Calu3 (cell line): ENCODE data around the gene SPTBN1. TPM values are rescaled to one million over a fixed set of nuclear protein-coding genes. Genes with fewer than 3 reads are reported as not detected.

Experiments used
- BruUV-seq: library from RNA; stranded (reverse); fragments of 400-500 nt; replicated peaks from 2 replicates; lab custom pipeline; 2021; lab: Mats Ljungman, UMichigan
- CTCF ChIA-PET: fragments of 300-600 bp; sonication (Branson Sonifier 250); formaldehyde crosslinking; loops from one replicate; lab custom pipeline; 2022; ENCODE audit warnings: antibody characterized with exemption; lab: Charles Lee
- DNase-seq: peaks from one replicate; pipeline ENCODE4 v3.0.0; 2022
- H3K27ac Mint-ChIP-seq: one replicate; pipeline ENCODE4 v1.8.0; 2022; ENCODE audit warnings: mixed read lengths; ENCODE audit not compliant: unreplicated experiment
- H3K27me3 Mint-ChIP-seq: one replicate; pipeline ENCODE4 v1.8.0; 2022; ENCODE audit warnings: mixed read lengths; ENCODE audit not compliant: unreplicated experiment
- H3K36me3 Mint-ChIP-seq: one replicate; pipeline ENCODE4 v1.8.0; 2022; ENCODE audit warnings: mild to moderate bottlenecking, moderate library complexity, mixed read lengths; ENCODE audit not compliant: insufficient read depth, unreplicated experiment
- H3K4me1 Mint-ChIP-seq: one replicate; pipeline ENCODE4 v1.8.0; 2022; ENCODE audit warnings: mild to moderate bottlenecking, low read depth, mixed read lengths; ENCODE audit not compliant: unreplicated experiment
- H3K4me3 Mint-ChIP-seq: one replicate; pipeline ENCODE4 v1.8.0; 2022; ENCODE audit warnings: mild to moderate bottlenecking, low read depth, moderate library complexity, mixed read lengths; ENCODE audit not compliant: unreplicated experiment
- H3K9me3 Mint-ChIP-seq: one replicate; pipeline ENCODE4 v1.8.0; 2022; ENCODE audit warnings: low read depth, mixed read lengths; ENCODE audit not compliant: unreplicated experiment
- intact Hi-C: fragments of 100-400 bp; cut with micrococcal nuclease; formaldehyde crosslinking; loops from one replicate; pipeline ENCODE4 v1.10.0; 2022; ENCODE audit not compliant: unreplicated experiment
- total RNA-seq: library from RNA; stranded (reverse); gene quantifications from 2 replicates; pipeline ENCODE4 v1.2.3, GENCODE V29; 2022
- TF ChIP-seq, protein P1 (sequence below): fragments of 200-600 bp; IDR thresholded peaks from one replicate; pipeline ENCODE4 v1.8.0; 2022; ENCODE audit warnings: antibody characterized with exemption; ENCODE audit not compliant: unreplicated experiment

SPTBN1 gene
- total RNA-seq, 1 experiment from 2014 or later, result 611 TPM

DNA sequence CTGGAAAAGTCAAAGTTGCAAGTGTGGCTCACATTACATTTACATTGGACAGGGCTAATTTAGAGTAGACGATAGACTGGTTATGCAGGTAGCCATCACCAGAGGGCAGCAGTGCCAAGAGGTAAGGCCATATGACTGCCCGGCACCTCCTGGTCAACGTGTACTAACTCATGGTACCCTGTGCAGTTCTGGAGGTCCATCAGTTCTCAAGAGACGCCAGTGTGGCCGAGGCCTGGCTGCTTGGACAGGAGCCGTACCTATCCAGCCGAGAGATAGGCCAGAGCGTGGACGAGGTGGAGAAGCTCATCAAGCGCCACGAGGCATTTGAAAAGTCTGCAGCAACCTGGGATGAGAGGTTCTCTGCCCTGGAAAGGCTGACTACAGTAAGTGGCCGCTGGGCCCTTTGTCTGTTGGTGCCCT lies 201.5 kb downstream of the SPTBN1 start:
- TF ChIP-seq, protein P1, sequence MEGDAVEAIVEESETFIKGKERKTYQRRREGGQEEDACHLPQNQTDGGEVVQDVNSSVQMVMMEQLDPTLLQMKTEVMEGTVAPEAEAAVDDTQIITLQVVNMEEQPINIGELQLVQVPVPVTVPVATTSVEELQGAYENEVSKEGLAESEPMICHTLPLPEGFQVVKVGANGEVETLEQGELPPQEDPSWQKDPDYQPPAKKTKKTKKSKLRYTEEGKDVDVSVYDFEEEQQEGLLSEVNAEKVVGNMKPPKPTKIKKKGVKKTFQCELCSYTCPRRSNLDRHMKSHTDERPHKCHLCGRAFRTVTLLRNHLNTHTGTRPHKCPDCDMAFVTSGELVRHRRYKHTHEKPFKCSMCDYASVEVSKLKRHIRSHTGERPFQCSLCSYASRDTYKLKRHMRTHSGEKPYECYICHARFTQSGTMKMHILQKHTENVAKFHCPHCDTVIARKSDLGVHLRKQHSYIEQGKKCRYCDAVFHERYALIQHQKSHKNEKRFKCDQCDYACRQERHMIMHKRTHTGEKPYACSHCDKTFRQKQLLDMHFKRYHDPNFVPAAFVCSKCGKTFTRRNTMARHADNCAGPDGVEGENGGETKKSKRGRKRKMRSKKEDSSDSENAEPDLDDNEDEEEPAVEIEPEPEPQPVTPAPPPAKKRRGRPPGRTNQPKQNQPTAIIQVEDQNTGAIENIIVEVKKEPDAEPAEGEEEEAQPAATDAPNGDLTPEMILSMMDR, result peak; percentile 68
- Mint-ChIP-seq H3K27me3 (no peaks in the 10 kb centered on the region), H3K4me1 (peaks cover 5% of the 10 kb centered on the region), H3K36me3 (peaks cover 97% of the 10 kb centered on the region), H3K9me3 (no peaks in the 10 kb centered on the region), H3K27ac (no peak overlapping the region), H3K4me3 (no peak overlapping the region)
- intact Hi-C loops, result no loop called here
- BruUV-seq, result no TSS peak
- peak; percentile 57 for DNase-seq
- CTCF ChIA-PET, result interaction anchor here (1.4 kb wide), 1 partner anchor 34 kb away, joined by 3 read pairs; no protein-coding TSS in a partner anchor

DNA sequence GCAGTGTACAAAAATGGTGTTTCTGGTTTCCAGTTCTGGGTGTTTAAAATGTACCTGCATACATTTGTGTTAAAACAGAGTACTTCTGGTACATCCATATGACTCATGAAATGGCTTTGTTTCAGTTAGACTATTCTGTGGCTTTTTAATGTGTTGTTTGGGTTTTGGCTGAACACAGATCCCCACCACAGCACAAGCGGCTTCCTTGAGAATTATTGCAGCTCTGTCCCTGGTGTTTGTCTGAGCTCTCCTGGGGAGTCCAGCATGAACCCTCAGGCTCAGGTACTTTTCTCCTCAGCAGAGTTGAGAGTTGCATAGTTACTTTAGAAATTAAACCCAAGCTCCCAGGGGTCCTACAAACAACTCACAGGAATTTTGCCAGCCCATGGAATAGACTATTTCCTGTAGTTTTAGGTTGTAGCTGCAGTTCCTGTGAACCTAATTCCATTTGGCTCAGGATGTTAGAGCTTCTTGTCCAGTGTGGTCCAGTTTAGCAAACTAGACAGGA lies 202.5 kb downstream of the SPTBN1 start:
- no TSS peak for BruUV-seq
- DNase-seq, result no peak
- H3K4me1 Mint-ChIP-seq, result no peaks in the 10 kb centered on the region
- H3K27ac Mint-ChIP-seq, result no peak overlapping the region
- no peak overlapping the region for H3K4me3 Mint-ChIP-seq
- CTCF ChIA-PET, result interaction anchor here (1.4 kb wide), 1 partner anchor 33 kb away, joined by 3 read pairs; no protein-coding TSS in a partner anchor
- H3K36me3 Mint-ChIP-seq, result peaks cover 95% of the 10 kb centered on the region
- H3K27me3 Mint-ChIP-seq, result no peaks in the 10 kb centered on the region
- intact Hi-C loops, result no loop called here
- TF ChIP-seq, protein P1, result no peak
- no peaks in the 10 kb centered on the region for H3K9me3 Mint-ChIP-seq

- no peaks in the 10 kb centered on the region for H3K9me3 Mint-ChIP-seq
- peak overlapping the region; percentile 42 for H3K27ac Mint-ChIP-seq
- peaks cover 95% of the 10 kb centered on the region for H3K36me3 Mint-ChIP-seq
- intact Hi-C loops, result no loop called here
- no peak overlapping the region for H3K4me3 Mint-ChIP-seq
- TF ChIP-seq, protein P1, result no peak
- H3K27me3 Mint-ChIP-seq, result no peaks in the 10 kb centered on the region
- peaks cover 5% of the 10 kb centered on the region for H3K4me1 Mint-ChIP-seq
- no peak for DNase-seq
- CTCF ChIA-PET, result no interaction called here
- BruUV-seq, result no TSS peak
These were observed 203.4 kb downstream of the SPTBN1 start for GRCh38 chr2:54659527-54659926.

DNA sequence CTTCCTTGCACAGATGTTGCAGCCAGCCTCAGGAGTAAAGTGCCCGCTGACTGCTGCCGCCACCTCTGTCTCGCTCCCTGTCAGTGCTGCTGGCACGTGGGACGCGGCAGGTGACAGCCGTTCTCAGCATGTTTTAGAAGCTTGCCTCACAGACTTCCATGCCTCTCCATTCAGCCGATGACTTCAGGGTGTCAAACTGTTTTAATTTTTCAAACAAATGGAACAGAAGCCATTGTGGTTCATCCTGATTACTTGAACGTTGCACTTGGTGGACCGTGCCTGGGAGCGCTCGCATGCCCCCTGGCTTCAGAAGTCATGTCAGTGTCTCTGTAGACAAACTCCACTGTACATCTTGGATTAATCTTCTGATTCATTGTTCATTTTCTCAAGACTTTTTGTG lies 204.6 kb downstream of the SPTBN1 start:
- Mint-ChIP-seq H3K36me3 (peaks cover 95% of the 10 kb centered on the region), H3K4me3 (no peak overlapping the region), H3K27me3 (no peaks in the 10 kb centered on the region), H3K4me1 (peaks cover 9% of the 10 kb centered on the region), H3K9me3 (no peaks in the 10 kb centered on the region), H3K27ac (no peak overlapping the region)
- no TSS peak for BruUV-seq
- CTCF ChIA-PET, result no interaction called here
- TF ChIP-seq, protein P1, result no peak
- intact Hi-C loops, result no loop called here
- DNase-seq, result no peak
